GM23248 (cell line): ENCODE data around the gene ADGRD1.

Source experiments
- EZH2 ChIP-seq: fragments of 200-600 bp; sonication (generic); IDR thresholded peaks from 2 replicates; pipeline ENCODE4 v1.6.1; 2018; ENCODE audit warnings: antibody characterized with exemption, mild to moderate bottlenecking; ENCODE audit not compliant: insufficient read depth, poor library complexity, severe bottlenecking
- EZH2phosphoT487 ChIP-seq: fragments of 200-600 bp; sonication (generic); IDR thresholded peaks from 2 replicates; pipeline ENCODE4 v1.6.1; 2018; ENCODE audit warnings: antibody characterized with exemption, moderate library complexity, mild to moderate bottlenecking, low read depth; ENCODE audit not compliant: insufficient read depth

DNA sequence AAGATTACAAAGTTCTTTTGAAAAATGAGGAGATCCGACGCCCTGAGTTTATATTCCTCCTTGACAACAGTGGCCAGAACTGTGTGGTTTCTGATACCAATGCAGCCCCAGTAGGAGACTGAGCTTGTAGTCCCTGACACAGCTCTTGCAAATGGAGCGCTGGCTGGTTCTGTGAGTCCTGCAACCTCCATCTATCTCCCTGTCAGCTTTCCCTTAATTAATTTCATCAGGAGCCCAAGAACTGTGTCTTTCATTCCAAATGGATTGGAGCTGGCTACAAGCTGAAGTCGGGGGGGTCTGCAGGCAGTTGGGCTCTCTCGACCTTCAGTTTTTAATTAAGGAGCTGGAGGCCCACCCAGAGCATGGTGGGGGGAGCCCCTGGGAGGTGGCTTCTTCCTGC, 160.6 kb downstream of the ADGRD1 start:
- TF ChIP-seq EZH2 (no peak), EZH2phosphoT487 (no peak)
